GM12878 (cell line): Measurements from ENCODE around the gene APOO. TPM values are rescaled to one million over a fixed set of nuclear protein-coding genes. Genes with fewer than 3 reads are reported as not detected.

Experiments
- ATAC-seq: fragments of 200-7000 bp; cut with Tn5 transposase; 3 replicates; pipeline ENCODE4 v1.9.1; 2020; ENCODE audit warnings: mild to moderate bottlenecking, moderate library complexity
- BruUV-seq: library from RNA; stranded (reverse); fragments of 400-500 nt; replicated peaks from 2 replicates; lab custom pipeline; 2021; lab: Mats Ljungman, UMichigan
- CTCF ChIA-PET: fragments of 300-600 bp; sonication (Branson Sonifier 250); formaldehyde crosslinking; extraction: SDS; loops from one replicate; lab custom pipeline; 2021; ENCODE audit warnings: inconsistent platforms; lab: Yijun Ruan, JAX
- POLR2A ChIA-PET: fragments of 350-600 bp; formaldehyde crosslinking; extraction: SDS; loops from one replicate; lab custom pipeline; 2021; ENCODE audit warnings: inconsistent platforms; lab: Charles Lee
- RAD21 ChIA-PET: fragments of 300-600 bp; sonication (Branson Sonifier 250); formaldehyde crosslinking; loops from one replicate; lab custom pipeline; 2023; ENCODE audit warnings: antibody characterized with exemption; ENCODE audit not compliant: unreplicated experiment; lab: Charles Lee
- SMC1A ChIA-PET: fragments of 300-600 bp; sonication (Branson Sonifier 250); formaldehyde crosslinking; loops from one replicate; lab custom pipeline; 2023; ENCODE audit not compliant: unreplicated experiment, uncharacterized antibody; lab: Charles Lee
- DNase-seq: peaks from one replicate; pipeline ENCODE4 v3.0.0-alpha.2; 2011; ENCODE audit warnings: low read depth, low spot score
- FAIRE-seq: peaks from 3 replicates; lab custom pipeline; 2011; peaks lifted over from hg19 to GRCh38; lab: Jason Lieb, UNC
- H2AFZ ChIP-seq: 2 replicates; pipeline ENCODE4 v1.6.0; 2011; ENCODE audit warnings: low read depth, low read length, control low read depth; ENCODE audit not compliant: control insufficient read depth
- H3K27ac ChIP-seq: 2 replicates; pipeline ENCODE4 v1.5.1; 2011; ENCODE audit warnings: control low read depth; ENCODE audit not compliant: control insufficient read depth, insufficient read depth
- H3K27me3 ChIP-seq, 2 experiments: replicated peaks in 1 of 2; 2 replicates each; pipeline versions ENCODE4 v1.6.0 to v1.6.1; 2011; ENCODE audit warnings: low read length in 1 of 2; ENCODE audit not compliant: control insufficient read depth in 2 of 2, insufficient read depth in 2 of 2
- H3K36me3 ChIP-seq, 2 experiments: 2 replicates each; pipeline ENCODE4 v1.5.1; 2011; ENCODE audit warnings: low read length in 1 of 2; ENCODE audit not compliant: control insufficient read depth in 2 of 2, insufficient read depth in 2 of 2
- H3K4me1 ChIP-seq: 2 replicates; pipeline ENCODE4 v1.6.1; 2011; ENCODE audit warnings: mild to moderate bottlenecking, low read length, moderate library complexity, mixed read lengths; ENCODE audit not compliant: control insufficient read depth, insufficient read depth
- H3K4me2 ChIP-seq: 2 replicates; pipeline ENCODE4 v1.6.0; 2011; ENCODE audit warnings: control low read depth; ENCODE audit not compliant: control insufficient read depth, insufficient read depth
- H3K4me3 ChIP-seq: fragments of 200-600 bp; sonication (generic); 2 replicates; pipeline ENCODE4 v1.5.1; 2016
- H3K79me2 ChIP-seq: 2 replicates; pipeline ENCODE4 v1.6.0; 2011; ENCODE audit warnings: low read length; ENCODE audit not compliant: control insufficient read depth, insufficient read depth
- H3K9ac ChIP-seq: 2 replicates; pipeline ENCODE4 v1.8.0; 2011; ENCODE audit warnings: low read length, control low read depth, mixed read lengths; ENCODE audit not compliant: control insufficient read depth, insufficient read depth
- H3K9me3 ChIP-seq: replicated peaks from 3 replicates; pipeline ENCODE4 v1.5.1; 2011; ENCODE audit warnings: mild to moderate bottlenecking, low read length; ENCODE audit not compliant: control insufficient read depth, insufficient read depth
- H4K20me1 ChIP-seq: 2 replicates; pipeline ENCODE4 v1.6.0; 2011; ENCODE audit not compliant: control insufficient read depth, insufficient read depth
- ASH2L ChIP-seq: fragments of 300-600, 200-600 bp; sonication (generic); IDR thresholded peaks from 2 replicates; pipeline ENCODE4 v1.6.1; 2017; ENCODE audit warnings: low read depth, mild to moderate bottlenecking, borderline replicate concordance
- BMI1 ChIP-seq: fragments of 450-650 bp; IDR thresholded peaks from 2 replicates; pipeline ENCODE4 v1.6.1; 2016; ENCODE audit warnings: mild to moderate bottlenecking, moderate library complexity, borderline replicate concordance
- CEBPB ChIP-seq, 2 experiments: fragments of 150-350 bp in 1 of 2; IDR thresholded peaks; 2 replicates each; pipeline ENCODE4 v1.6.1; 2012 to 2014; ENCODE audit warnings: low read depth in 2 of 2, low read length in 2 of 2, borderline replicate concordance in 1 of 2, inconsistent platforms in 1 of 2
- CREB1 ChIP-seq: IDR thresholded peaks from 2 replicates; pipeline ENCODE4 v1.6.1; 2012; ENCODE audit warnings: low read depth, mild to moderate bottlenecking, inconsistent platforms
- CREM ChIP-seq: IDR thresholded peaks from 2 replicates; pipeline ENCODE4 v1.6.1; 2014; ENCODE audit warnings: antibody characterized with exemption, low read depth
- HDAC2 ChIP-seq: fragments of 200-600 bp; sonication (generic); IDR thresholded peaks from 2 replicates; pipeline ENCODE4 v1.6.1; 2017
- KLF5 ChIP-seq: fragments of 450-650 bp; IDR thresholded peaks from 2 replicates; pipeline ENCODE4 v1.6.1; 2014; ENCODE audit warnings: mild to moderate bottlenecking; ENCODE audit not compliant: partially characterized antibody
- MEF2A ChIP-seq: IDR thresholded peaks from 2 replicates; pipeline ENCODE4 v1.6.1; 2011; ENCODE audit warnings: low read depth, mild to moderate bottlenecking, low read length, moderate library complexity; ENCODE audit not compliant: insufficient read depth
- NFXL1 ChIP-seq: fragments of 450-650 bp; IDR thresholded peaks from 2 replicates; pipeline ENCODE4 v1.6.1; 2017; ENCODE audit warnings: antibody characterized with exemption, mild to moderate bottlenecking, borderline replicate concordance
- NFYB ChIP-seq: IDR thresholded peaks from 2 replicates; pipeline ENCODE4 v1.6.1; 2011; ENCODE audit warnings: low read depth, mild to moderate bottlenecking, low read length, improper control_type of control experiment, moderate library complexity; ENCODE audit not compliant: insufficient read depth
- RAD21 ChIP-seq: IDR thresholded peaks from 2 replicates; pipeline ENCODE4 v1.6.1; 2011; ENCODE audit warnings: mild to moderate bottlenecking, low read depth, low read length, moderate library complexity; ENCODE audit not compliant: insufficient read depth
- RELB ChIP-seq: fragments of 450-650 bp; IDR thresholded peaks from 2 replicates; pipeline ENCODE4 v1.6.1; 2017; ENCODE audit warnings: low read depth, mild to moderate bottlenecking, moderate library complexity
- SMAD5 ChIP-seq: IDR thresholded peaks from 2 replicates; pipeline ENCODE4 v1.6.1; 2016; ENCODE audit warnings: antibody characterized with exemption, low read depth
- TCF12 ChIP-seq: IDR thresholded peaks from 2 replicates; pipeline ENCODE4 v1.6.1; 2011; ENCODE audit warnings: low read depth, mild to moderate bottlenecking, low read length
- WRNIP1 ChIP-seq: IDR thresholded peaks from 2 replicates; pipeline ENCODE4 v1.6.1; 2011; ENCODE audit warnings: low read depth, low read length, improper control_type of control experiment, borderline replicate concordance
- ZNF384 ChIP-seq: IDR thresholded peaks from 2 replicates; pipeline ENCODE4 v1.6.1; 2012; ENCODE audit warnings: low read depth, mild to moderate bottlenecking, low read length, improper control_type of control experiment, borderline replicate concordance
- WGBS: methylation state at CpG from one replicate; pipeline ENCODE4 v1.1.6; 2016; ENCODE audit warnings: low lambda C conversion rate; ENCODE audit not compliant: insufficient replicate concordance, insufficient coverage; ENCODE audit errors: missing lambda C conversion rate; 5-methylcytosine and 5-hydroxymethylcytosine counted together
- in situ Hi-C: fragments of 300-500 bp; cut with MboI; formaldehyde crosslinking; loops from 9 replicates; pipeline ENCODE4 v1.14.3; 2018; ENCODE audit warnings: mixed read lengths
- intact Hi-C: fragments of 100-400 bp; cut with micrococcal nuclease; formaldehyde crosslinking; loops from one replicate; pipeline ENCODE4 v1.14.2; 2022; ENCODE audit not compliant: unreplicated experiment
- polyA plus RNA-seq, 11 experiments: library from polyadenylated mRNA; depleted of rRNA in 4 of 11; unstranded in 6 of 11; stranded (reverse) in 5 of 11; fragments of >200 nt; fragmentation: Nextera tagmentation in 4 of 11; fragmentation: Illumina TruSeq in 1 of 11; extraction: Ambion mirVana in 4 of 11; extraction: Trizol in 1 of 11; gene quantifications; 1 replicate in 1 of 11; 2 replicates in 10 of 11; pipeline versions ENCODE4 v1.2.1 to v1.2.3, GENCODE V29; 2011 to 2016; ENCODE audit warnings: inconsistent platforms in 2 of 11, missing spikeins in 2 of 11, low read depth in 1 of 11
- total RNA-seq, 4 experiments: library from RNA; depleted of rRNA in 3 of 4; stranded (reverse); fragments of >200 nt in 3 of 4; fragmentation: Illumina TruSeq in 1 of 4; extraction: Trizol in 1 of 4; gene quantifications; 2 replicates each; pipeline versions ENCODE4 v1.2.1 to v1.2.3, GENCODE V29; 2013 to 2021
- TF ChIP-seq, protein P1 (sequence below): IDR thresholded peaks from 2 replicates; pipeline ENCODE4 v1.6.1; 2011; ENCODE audit warnings: borderline replicate concordance, low read depth, mild to moderate bottlenecking, moderate library complexity, low read length; ENCODE audit not compliant: insufficient read depth, poor library complexity, severe bottlenecking
- TF ChIP-seq, protein P2 (sequence below): IDR thresholded peaks from 2 replicates; pipeline ENCODE4 v1.6.1; 2011; ENCODE audit warnings: low read depth, mild to moderate bottlenecking, low read length, moderate library complexity, borderline replicate concordance; ENCODE audit errors: extremely low read depth

APOO gene
- total and polyA plus RNA-seq, 10 of the 15 experiments (the other 5 are each of a cell fraction or from before 2014, with no cell fraction given): 20.7 to 68.7 (median 35.5) TPM

DNA sequence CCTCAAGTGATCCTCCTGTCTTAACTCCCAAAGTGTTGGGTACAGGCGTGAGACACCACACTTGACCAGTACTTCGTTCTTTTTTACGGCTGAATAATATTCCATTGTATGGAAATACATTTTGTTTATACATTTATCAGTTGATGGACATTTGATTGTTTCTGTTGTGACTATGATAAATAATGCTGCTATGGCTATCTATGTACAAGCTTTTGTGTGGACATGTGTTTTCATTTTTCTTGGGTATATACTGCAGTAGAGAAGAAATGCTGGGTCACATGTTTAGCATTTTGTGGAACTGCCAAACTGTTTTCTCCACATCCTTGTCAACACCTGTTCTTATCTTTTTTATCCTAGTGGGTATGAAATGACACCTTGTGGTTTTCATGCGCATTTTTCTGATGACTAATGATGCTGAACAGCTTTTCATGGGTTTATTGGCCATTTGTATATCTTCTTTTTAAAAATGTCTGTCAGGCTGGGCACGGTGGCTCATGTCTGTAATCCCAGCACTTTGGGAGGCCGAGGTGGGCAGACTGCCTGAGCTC, 87.4 kb downstream of the APOO start:
- FAIRE-seq (no peak), DNase-seq (no peak), ATAC-seq (no peak; the same call in 1 of the 3 replicates)
- Histone ChIP-seq H3K27me3 (no peaks in the 10 kb centered on the region), H3K4me3 (no peak overlapping the region), H3K4me1 (peaks cover 5% of the 10 kb centered on the region; the same call in 1 of the 2 replicates), H3K9me3 (no peaks in the 10 kb centered on the region), H2AFZ (no peak overlapping the region), H4K20me1 (no peaks in the 10 kb centered on the region), H3K9ac (no peak overlapping the region), H3K27ac (no peak overlapping the region), H3K4me2 (no peak overlapping the region), H3K36me3 (no peaks in the 10 kb centered on the region), H3K79me2 (no peaks in the 10 kb centered on the region)
- WGBS: 40% methylated on average over 6 of the region's 6 CpGs
- TF ChIP-seq HDAC2 (no peak), SMAD5 (no peak), ASH2L (no peak), KLF5 (no peak), WRNIP1 (no peak), BMI1 (no peak), ZNF384 (no peak), NFXL1 (no peak), NFYB (no peak), MEF2A (no peak), TCF12 (no peak), CREB1 (no peak), RELB (no peak), CEBPB (IDR thresholded peaks at IDR 0.05; ENCODE audit: borderline replicate concordance in 1 of 2, low read depth in 2 of 2, low read length in 2 of 2) (no peak), CREM (no peak), RAD21 (no peak)
- TF ChIP-seq, protein P1, sequence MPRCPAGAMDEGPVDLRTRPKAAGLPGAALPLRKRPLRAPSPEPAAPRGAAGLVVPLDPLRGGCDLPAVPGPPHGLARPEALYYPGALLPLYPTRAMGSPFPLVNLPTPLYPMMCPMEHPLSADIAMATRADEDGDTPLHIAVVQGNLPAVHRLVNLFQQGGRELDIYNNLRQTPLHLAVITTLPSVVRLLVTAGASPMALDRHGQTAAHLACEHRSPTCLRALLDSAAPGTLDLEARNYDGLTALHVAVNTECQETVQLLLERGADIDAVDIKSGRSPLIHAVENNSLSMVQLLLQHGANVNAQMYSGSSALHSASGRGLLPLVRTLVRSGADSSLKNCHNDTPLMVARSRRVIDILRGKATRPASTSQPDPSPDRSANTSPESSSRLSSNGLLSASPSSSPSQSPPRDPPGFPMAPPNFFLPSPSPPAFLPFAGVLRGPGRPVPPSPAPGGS: no peak
- TF ChIP-seq, protein P2, sequence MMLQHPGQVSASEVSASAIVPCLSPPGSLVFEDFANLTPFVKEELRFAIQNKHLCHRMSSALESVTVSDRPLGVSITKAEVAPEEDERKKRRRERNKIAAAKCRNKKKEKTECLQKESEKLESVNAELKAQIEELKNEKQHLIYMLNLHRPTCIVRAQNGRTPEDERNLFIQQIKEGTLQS: no peak
- ChIA-PET SMC1A (interaction anchor here (1.8 kb wide), 1 partner anchor 77 kb away, joined by 5 read pairs; no protein-coding TSS in a partner anchor), CTCF (no interaction called here), RAD21 (interaction anchor here (1.7 kb wide), 1 partner anchor 82 kb away, joined by 4 read pairs; no protein-coding TSS in a partner anchor), POLR2A (interaction anchor here (1.0 kb wide), 1 partner anchor 153 kb away, joined by 3 read pairs; the partner anchor contains the start of gene PRDX4)
- in situ Hi-C loops: no loop called here
- BruUV-seq: no TSS peak
- intact Hi-C loops: no loop called here
